ENCODE results near the gene NPAS3. TPM values are rescaled to one million over a fixed set of nuclear protein-coding genes. Genes with fewer than 3 reads are reported as not detected.

The NPAS3 gene
- total RNA-seq, 1 donor from 2014 or later: 5.2 TPM

- no peaks in the 10 kb centered on the region for H3K36me3 Mint-ChIP-seq
- TF ChIP-seq CTCF (IDR thresholded peaks at IDR 0.05; ENCODE audit: unreplicated experiment): no peak
- no peaks in the 10 kb centered on the region for H3K27me3 Mint-ChIP-seq (ENCODE audit: low read depth)
- peak in 1 of 2 experiments; percentile 62 for DNase-seq (ENCODE audit: low spot score in 2 of 2, unreplicated experiment in 2 of 2)
- H3K4me3 Mint-ChIP-seq: no peak overlapping the region
- peak overlapping the region; percentile 83 for H3K27ac Mint-ChIP-seq
- peaks cover 58% of the 10 kb centered on the region for H3K4me1 Mint-ChIP-seq
- H3K9me3 Mint-ChIP-seq: no peaks in the 10 kb centered on the region
These were observed 826.4 kb downstream of the NPAS3 start for GRCh38 chr14:33764876-33765650.

GRCh38 chr14:33767586-33768457, 829.1 kb downstream of the NPAS3 start:
- H3K4me1 Mint-ChIP-seq: peaks cover 45% of the 10 kb centered on the region
- no peak for TF ChIP-seq CTCF (IDR thresholded peaks at IDR 0.05; ENCODE audit: unreplicated experiment)
- no peaks in the 10 kb centered on the region for H3K9me3 Mint-ChIP-seq
- no peak overlapping the region for H3K4me3 Mint-ChIP-seq
- DNase-seq (ENCODE audit: low spot score in 2 of 2, unreplicated experiment in 2 of 2): no peak
- no peaks in the 10 kb centered on the region for H3K27me3 Mint-ChIP-seq (ENCODE audit: low read depth)
- H3K36me3 Mint-ChIP-seq: no peaks in the 10 kb centered on the region
- peak overlapping the region; percentile 80 for H3K27ac Mint-ChIP-seq

- peak overlapping the region; percentile 80 for H3K27ac Mint-ChIP-seq
- H3K36me3 Mint-ChIP-seq: no peaks in the 10 kb centered on the region
- H3K9me3 Mint-ChIP-seq: no peaks in the 10 kb centered on the region
- peaks cover 45% of the 10 kb centered on the region for H3K4me1 Mint-ChIP-seq
- no peak for DNase-seq (ENCODE audit: low spot score in 2 of 2, unreplicated experiment in 2 of 2)
- H3K27me3 Mint-ChIP-seq (ENCODE audit: low read depth): no peaks in the 10 kb centered on the region
- TF ChIP-seq CTCF (IDR thresholded peaks at IDR 0.05; ENCODE audit: unreplicated experiment): no peak
- H3K4me3 Mint-ChIP-seq: no peak overlapping the region
These were observed 829.8 kb downstream of the NPAS3 start for GRCh38 chr14:33768458-33768830.

GRCh38 chr14:33773205-33774030, 834.7 kb downstream of the NPAS3 start:
- no peak overlapping the region for H3K27ac Mint-ChIP-seq
- no peaks in the 10 kb centered on the region for H3K36me3 Mint-ChIP-seq
- peaks cover 24% of the 10 kb centered on the region for H3K4me1 Mint-ChIP-seq
- no peak for DNase-seq (ENCODE audit: low spot score in 2 of 2, unreplicated experiment in 2 of 2)
- H3K4me3 Mint-ChIP-seq: no peak overlapping the region
- H3K27me3 Mint-ChIP-seq (ENCODE audit: low read depth): no peaks in the 10 kb centered on the region
- no peak for TF ChIP-seq CTCF (IDR thresholded peaks at IDR 0.05; ENCODE audit: unreplicated experiment)
- no peaks in the 10 kb centered on the region for H3K9me3 Mint-ChIP-seq

- peaks cover 21% of the 10 kb centered on the region for H3K4me1 Mint-ChIP-seq
These were observed 835.5 kb downstream of the NPAS3 start for GRCh38 chr14:33774161-33774560.

More at GRCh38 chr14:33774161-33774560, 835.5 kb downstream of the NPAS3 start:
- no peaks in the 10 kb centered on the region for H3K27me3 Mint-ChIP-seq (ENCODE audit: low read depth)
- H3K36me3 Mint-ChIP-seq: no peaks in the 10 kb centered on the region
- no peak overlapping the region for H3K4me3 Mint-ChIP-seq
- no peaks in the 10 kb centered on the region for H3K9me3 Mint-ChIP-seq
- H3K27ac Mint-ChIP-seq: no peak overlapping the region
- TF ChIP-seq CTCF (IDR thresholded peaks at IDR 0.05; ENCODE audit: unreplicated experiment): no peak
- no peak for DNase-seq (ENCODE audit: low spot score in 2 of 2, unreplicated experiment in 2 of 2)

All from mesothelial cell of epicardium (in vitro differentiated cells).